CD4-positive, CD25-positive, alpha-beta regulatory T cell (primary cell): ENCODE measurements around the gene TTC28. TPM values are rescaled to one million over a fixed set of nuclear protein-coding genes. Genes with fewer than 3 reads are reported as not detected.

Experiments used
- ATAC-seq, 2 donors: fragments of 150-1000 bp; cut with Tn5 transposase; one replicate each; pipeline ENCODE4 v1.10.0; 2021; ENCODE audit warnings: low read depth in 2 of 2, moderate number of reproducible peaks in 2 of 2, moderate library complexity in 1 of 2
- DNase-seq, 3 donors: peaks; one replicate each; pipeline versions ENCODE4 v3.0.0 to v3.0.0-alpha.2; 2012 to 2022; ENCODE audit warnings: mixed read lengths in 1 of 3
- H3K27ac ChIP-seq: one replicate; pipeline ENCODE4 v1.7.0; 2013; ENCODE audit warnings: mild to moderate bottlenecking, low read length; ENCODE audit not compliant: insufficient read depth, poor library complexity, severe bottlenecking
- H3K27me3 ChIP-seq: one replicate; pipeline ENCODE4 v1.7.0; 2013; ENCODE audit warnings: low read length; ENCODE audit not compliant: control insufficient read depth, insufficient read depth
- H3K36me3 ChIP-seq: one replicate; pipeline ENCODE4 v1.7.0; 2013; ENCODE audit warnings: mild to moderate bottlenecking, low read length, moderate library complexity; ENCODE audit not compliant: control insufficient read depth, insufficient read depth
- H3K4me1 ChIP-seq: 2 replicates; pipeline ENCODE4 v1.7.0; 2013; ENCODE audit warnings: mild to moderate bottlenecking, low read length; ENCODE audit not compliant: insufficient read depth, control insufficient read depth, poor library complexity, severe bottlenecking
- H3K4me3 ChIP-seq: one replicate; pipeline ENCODE4 v1.7.0; 2013; ENCODE audit warnings: low read depth, mild to moderate bottlenecking, low read length, moderate library complexity
- H3K9me3 ChIP-seq, 2 experiments: 1 replicate in 1 of 2; 2 replicates in 1 of 2; pipeline ENCODE4 v1.7.0; 2013; ENCODE audit warnings: low read length in 2 of 2, mild to moderate bottlenecking in 1 of 2, moderate library complexity in 1 of 2; ENCODE audit not compliant: control insufficient read depth in 2 of 2
- H3K27ac Mint-ChIP-seq, 3 donors: one replicate each; pipeline ENCODE4 v1.8.0; 2020 to 2022; ENCODE audit warnings: mild to moderate bottlenecking in 3 of 3, mixed read lengths in 3 of 3, moderate library complexity in 2 of 3
- H3K27me3 Mint-ChIP-seq: one replicate; pipeline ENCODE4 v1.8.0; 2022; ENCODE audit warnings: mild to moderate bottlenecking, mixed read lengths
- H3K36me3 Mint-ChIP-seq: one replicate; pipeline ENCODE4 v1.8.0; 2020; ENCODE audit warnings: mixed read lengths
- H3K4me1 Mint-ChIP-seq, 4 donors: one replicate each; pipeline ENCODE4 v1.8.0; 2020 to 2022; ENCODE audit warnings: mixed read lengths in 4 of 4, mild to moderate bottlenecking in 1 of 4
- H3K4me3 Mint-ChIP-seq, 4 donors: one replicate each; pipeline ENCODE4 v1.8.0; 2020 to 2022; ENCODE audit warnings: mild to moderate bottlenecking in 4 of 4, mixed read lengths in 4 of 4, moderate library complexity in 3 of 4
- H3K9me3 Mint-ChIP-seq, 7 donors: one replicate each; pipeline ENCODE4 v1.8.0; 2020 to 2022; ENCODE audit warnings: mixed read lengths in 7 of 7, mild to moderate bottlenecking in 3 of 7, moderate library complexity in 2 of 7
- polyA plus RNA-seq, 4 donors: library from polyadenylated mRNA; unstranded; fragments of 300-500 nt; fragmentation: Illumina TruSeq; gene quantifications; one replicate each; pipeline ENCODE4 v1.2.3, GENCODE V29; 2021
- total RNA-seq: library from RNA; stranded (reverse); gene quantifications from one replicate; pipeline ENCODE4 v1.2.3, GENCODE V29; 2022

Gene TTC28
- total and polyA plus RNA-seq, 5 donors from 2014 or later: 0.02 to 2.7 (median 0.28) TPM; not detected in 1

- no peak for DNase-seq
- Mint-ChIP-seq H3K4me3 (no peak overlapping the region), H3K27me3 (peaks cover 6% of the 10 kb centered on the region), H3K4me1 (no peaks in the 10 kb centered on the region), H3K27ac (no peak overlapping the region), H3K9me3 (peaks cover 0 to 1% (median 0%) of the 10 kb centered on the region in 7 donors), H3K36me3 (no peaks in the 10 kb centered on the region)
- Histone ChIP-seq H3K36me3 (no peaks in the 10 kb centered on the region), H3K4me3 (no peak overlapping the region), H3K27ac (no peak overlapping the region), H3K4me1 (no peaks in the 10 kb centered on the region), H3K9me3 (no peaks in the 10 kb centered on the region), H3K27me3 (peaks cover 2% of the 10 kb centered on the region)
- ATAC-seq: no peak
Measured at GRCh38 chr22:28054819-28055208, 624.8 kb downstream of the TTC28 start.

DNA sequence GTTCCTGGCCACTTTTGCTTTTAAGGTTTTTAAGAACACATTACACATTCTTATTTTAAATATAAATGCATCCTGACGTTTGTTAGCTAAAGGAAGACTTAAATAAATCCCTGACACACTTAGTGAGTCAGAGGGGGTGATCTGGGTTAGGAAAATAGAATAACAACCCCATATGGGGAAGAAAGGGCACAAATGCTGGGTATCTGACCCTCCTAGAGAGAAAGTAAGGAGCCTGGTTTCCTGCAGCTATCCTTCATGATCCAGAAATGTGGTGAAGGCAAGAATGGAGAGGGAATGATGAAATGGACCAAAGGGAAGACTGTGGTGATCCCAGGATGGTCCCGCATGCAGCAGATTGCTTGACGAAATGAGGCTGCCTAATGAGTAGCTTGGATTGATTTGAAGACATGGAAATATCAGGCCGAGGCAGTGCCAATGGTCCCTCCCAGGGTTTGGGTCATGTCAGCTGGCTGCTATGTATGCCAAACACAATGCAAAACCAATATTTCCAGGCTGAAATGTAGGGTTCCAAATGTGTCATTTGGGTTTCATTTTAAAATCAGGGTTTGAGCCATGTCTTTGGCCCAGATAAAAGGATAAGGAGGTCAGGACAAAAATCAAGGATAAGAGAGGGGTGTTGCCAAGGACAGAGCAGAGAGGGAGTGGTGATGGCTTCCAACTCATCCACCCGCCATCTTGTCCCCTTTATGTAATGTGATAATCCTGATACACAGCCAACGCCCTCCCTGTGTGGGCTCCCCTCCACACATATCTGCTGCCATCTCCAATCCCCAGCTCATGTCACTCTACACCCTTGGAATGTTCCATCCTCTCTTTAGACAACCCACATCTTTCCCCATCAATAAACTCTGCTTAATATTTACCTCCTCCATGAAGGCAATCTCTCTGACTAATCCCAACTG, 625.5 kb downstream of the TTC28 start:
- DNase-seq: no peak
- Mint-ChIP-seq H3K4me3 (no peak overlapping the region), H3K36me3 (no peaks in the 10 kb centered on the region), H3K27ac (no peak overlapping the region), H3K9me3 (peaks cover 0 to 1% (median 0%) of the 10 kb centered on the region in 7 donors), H3K4me1 (no peaks in the 10 kb centered on the region), H3K27me3 (peaks cover 5% of the 10 kb centered on the region)
- no peaks in the 10 kb centered on the region for H3K9me3 ChIP-seq
- H3K27ac ChIP-seq: no peak overlapping the region
- H3K4me3 ChIP-seq: no peak overlapping the region
- ATAC-seq: no peak
- H3K27me3 ChIP-seq: peaks cover 2% of the 10 kb centered on the region
- no peaks in the 10 kb centered on the region for H3K36me3 ChIP-seq
- H3K4me1 ChIP-seq: no peaks in the 10 kb centered on the region

DNA sequence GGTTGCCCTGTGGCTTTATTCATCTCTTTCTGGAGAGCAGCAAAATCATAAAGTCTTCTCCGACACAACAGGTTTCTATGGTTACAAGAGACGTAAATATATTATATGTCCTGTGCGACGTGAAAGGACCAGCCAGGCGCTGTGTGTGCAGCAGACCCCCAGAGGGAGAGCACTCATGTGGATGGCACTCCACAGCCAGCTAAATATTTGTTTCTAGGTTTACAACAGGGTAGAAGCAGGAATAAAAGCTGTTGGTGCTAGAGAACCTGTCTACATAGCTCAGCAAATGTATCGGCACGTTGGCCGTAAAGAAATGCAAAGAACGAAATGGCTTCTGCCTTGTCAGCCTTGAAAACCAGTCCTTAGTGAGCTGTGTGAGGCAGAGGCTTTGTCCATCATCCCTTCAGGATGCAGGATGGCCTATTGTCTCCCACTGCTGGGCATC, 626.8 kb downstream of the TTC28 start:
- no peak overlapping the region for H3K4me3 ChIP-seq
- H3K27me3 ChIP-seq: peaks cover 5% of the 10 kb centered on the region
- no peak overlapping the region for H3K27ac Mint-ChIP-seq
- H3K36me3 Mint-ChIP-seq: no peaks in the 10 kb centered on the region
- no peaks in the 10 kb centered on the region for H3K9me3 ChIP-seq
- H3K4me1 Mint-ChIP-seq: no peaks in the 10 kb centered on the region
- H3K9me3 Mint-ChIP-seq: no peaks in the 10 kb centered on the region
- no peak for DNase-seq
- no peaks in the 10 kb centered on the region for H3K4me1 ChIP-seq
- no peaks in the 10 kb centered on the region for H3K36me3 ChIP-seq
- no peak overlapping the region for H3K4me3 Mint-ChIP-seq
- H3K27ac ChIP-seq: no peak overlapping the region
- no peak for ATAC-seq
- H3K27me3 Mint-ChIP-seq: peaks cover 5% of the 10 kb centered on the region

DNA sequence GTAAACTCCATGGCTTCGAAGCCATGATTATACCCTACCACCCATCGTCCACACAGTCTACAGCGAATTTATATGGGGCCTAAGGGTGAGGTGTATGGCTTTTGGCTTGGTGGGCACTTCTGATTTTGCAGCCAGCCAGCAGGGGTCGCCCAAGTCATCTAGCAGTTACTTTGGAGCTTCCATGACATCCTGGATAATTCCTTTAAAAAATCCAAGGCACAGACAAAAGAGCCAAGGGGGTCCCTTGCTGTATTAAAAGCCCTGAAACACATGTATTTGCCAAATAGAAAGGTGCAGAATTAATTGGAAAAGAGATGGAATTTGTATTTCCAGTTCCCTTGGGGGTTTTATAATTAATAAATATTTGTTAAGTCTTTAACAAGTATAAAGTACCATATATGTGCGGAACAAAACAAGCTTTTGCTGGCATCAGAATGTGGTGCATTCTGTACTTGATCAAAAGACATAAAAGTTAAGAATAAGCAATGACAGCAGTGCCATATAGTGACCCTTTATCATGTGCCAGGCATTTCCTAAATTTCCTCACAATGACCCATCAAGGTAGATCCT, 627.8 kb downstream of the TTC28 start:
- H3K4me1 Mint-ChIP-seq: no peaks in the 10 kb centered on the region
- ATAC-seq (no peak), DNase-seq (peak in 1 of 3 donors; percentile 15)
- no peak overlapping the region for H3K4me3 ChIP-seq
- no peaks in the 10 kb centered on the region for H3K9me3 Mint-ChIP-seq
- no peaks in the 10 kb centered on the region for H3K9me3 ChIP-seq
- H3K27ac Mint-ChIP-seq: no peak overlapping the region
- no peak overlapping the region for H3K27ac ChIP-seq
- no peaks in the 10 kb centered on the region for H3K4me1 ChIP-seq
- no peaks in the 10 kb centered on the region for H3K36me3 ChIP-seq
- no peaks in the 10 kb centered on the region for H3K36me3 Mint-ChIP-seq
- H3K27me3 ChIP-seq: peaks cover 5% of the 10 kb centered on the region
- peaks cover 5% of the 10 kb centered on the region for H3K27me3 Mint-ChIP-seq
- H3K4me3 Mint-ChIP-seq: no peak overlapping the region

GRCh38 chr22:28051091-28051786, 628.4 kb downstream of the TTC28 start:
- H3K27me3 ChIP-seq: peaks cover 5% of the 10 kb centered on the region
- no peaks in the 10 kb centered on the region for H3K9me3 Mint-ChIP-seq
- H3K27me3 Mint-ChIP-seq: peaks cover 5% of the 10 kb centered on the region
- H3K9me3 ChIP-seq: no peaks in the 10 kb centered on the region
- H3K4me1 Mint-ChIP-seq: no peaks in the 10 kb centered on the region
- H3K36me3 ChIP-seq: no peaks in the 10 kb centered on the region
- no peak overlapping the region for H3K27ac Mint-ChIP-seq
- H3K4me3 ChIP-seq: no peak overlapping the region
- DNase-seq (no peak), ATAC-seq (no peak)
- H3K36me3 Mint-ChIP-seq: no peaks in the 10 kb centered on the region
- no peak overlapping the region for H3K4me3 Mint-ChIP-seq
- H3K27ac ChIP-seq: no peak overlapping the region
- H3K4me1 ChIP-seq: no peaks in the 10 kb centered on the region

- H3K9me3 ChIP-seq: no peaks in the 10 kb centered on the region
- H3K27me3 ChIP-seq: peaks cover 3% of the 10 kb centered on the region
- no peaks in the 10 kb centered on the region for H3K4me1 ChIP-seq
- no peak overlapping the region for H3K4me3 Mint-ChIP-seq
- DNase-seq (no peak), ATAC-seq (no peak)
- no peaks in the 10 kb centered on the region for H3K4me1 Mint-ChIP-seq
- H3K36me3 ChIP-seq: no peaks in the 10 kb centered on the region
- H3K4me3 ChIP-seq: no peak overlapping the region
- H3K36me3 Mint-ChIP-seq: no peaks in the 10 kb centered on the region
- H3K9me3 Mint-ChIP-seq: no peaks in the 10 kb centered on the region
- H3K27ac Mint-ChIP-seq: no peak overlapping the region
- no peak overlapping the region for H3K27ac ChIP-seq
- H3K27me3 Mint-ChIP-seq: peaks cover 9% of the 10 kb centered on the region
Measured at GRCh38 chr22:28048529-28048928, 631.1 kb downstream of the TTC28 start.

DNA sequence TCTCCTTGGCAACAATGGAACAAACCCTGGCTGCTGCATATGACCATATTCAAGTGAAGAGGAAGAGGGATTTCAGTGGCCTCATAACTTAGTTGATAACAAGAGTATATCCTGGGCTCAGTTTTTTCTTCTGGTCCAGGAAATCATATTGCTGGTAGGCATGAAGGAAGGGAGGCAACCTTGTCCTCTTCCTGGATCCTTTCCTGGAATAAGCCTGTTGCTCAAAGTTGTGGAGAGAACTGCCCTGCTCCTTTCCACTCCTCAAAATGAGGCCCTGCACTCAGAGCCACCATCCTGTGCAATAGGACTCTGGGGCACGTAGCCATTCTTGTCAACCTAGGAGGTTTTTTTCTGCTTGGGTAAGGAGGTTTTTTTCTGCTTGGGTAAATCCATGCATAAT, 631.9 kb downstream of the TTC28 start:
- H3K27me3 ChIP-seq: peaks cover 3% of the 10 kb centered on the region
- Mint-ChIP-seq H3K36me3 (no peaks in the 10 kb centered on the region), H3K9me3 (no peaks in the 10 kb centered on the region), H3K4me3 (no peak overlapping the region), H3K27me3 (peaks cover 9% of the 10 kb centered on the region), H3K27ac (no peak overlapping the region), H3K4me1 (no peaks in the 10 kb centered on the region)
- H3K4me1 ChIP-seq: no peaks in the 10 kb centered on the region
- no peak for DNase-seq
- H3K9me3 ChIP-seq: no peaks in the 10 kb centered on the region
- ATAC-seq: no peak
- H3K27ac ChIP-seq: no peak overlapping the region
- no peaks in the 10 kb centered on the region for H3K36me3 ChIP-seq
- H3K4me3 ChIP-seq: no peak overlapping the region
